SK-N-MC (cell line): ENCODE results near the gene EDA.

Experiments used
- EZH2 ChIP-seq: fragments of 200-600 bp; sonication (generic); IDR thresholded peaks from one replicate; pipeline ENCODE4 v1.6.1; 2017; ENCODE audit warnings: antibody characterized with exemption
- POLR2AphosphoS5 ChIP-seq: IDR thresholded peaks from 2 replicates; pipeline ENCODE4 v1.6.1; 2012; ENCODE audit warnings: mild to moderate bottlenecking, low read depth, low read length, borderline replicate concordance

- TF ChIP-seq POLR2AphosphoS5 (no peak), EZH2 (no peak)
These were observed 54.2 kb downstream of the EDA start for GRCh38 chrX:69670001-69670555.
